Measurements from ENCODE around the gene ZNF880.
A peak's percentile ranks its signal among the peaks of the same experiment; 100 is the strongest.

- TF ChIP-seq, protein P1, sequence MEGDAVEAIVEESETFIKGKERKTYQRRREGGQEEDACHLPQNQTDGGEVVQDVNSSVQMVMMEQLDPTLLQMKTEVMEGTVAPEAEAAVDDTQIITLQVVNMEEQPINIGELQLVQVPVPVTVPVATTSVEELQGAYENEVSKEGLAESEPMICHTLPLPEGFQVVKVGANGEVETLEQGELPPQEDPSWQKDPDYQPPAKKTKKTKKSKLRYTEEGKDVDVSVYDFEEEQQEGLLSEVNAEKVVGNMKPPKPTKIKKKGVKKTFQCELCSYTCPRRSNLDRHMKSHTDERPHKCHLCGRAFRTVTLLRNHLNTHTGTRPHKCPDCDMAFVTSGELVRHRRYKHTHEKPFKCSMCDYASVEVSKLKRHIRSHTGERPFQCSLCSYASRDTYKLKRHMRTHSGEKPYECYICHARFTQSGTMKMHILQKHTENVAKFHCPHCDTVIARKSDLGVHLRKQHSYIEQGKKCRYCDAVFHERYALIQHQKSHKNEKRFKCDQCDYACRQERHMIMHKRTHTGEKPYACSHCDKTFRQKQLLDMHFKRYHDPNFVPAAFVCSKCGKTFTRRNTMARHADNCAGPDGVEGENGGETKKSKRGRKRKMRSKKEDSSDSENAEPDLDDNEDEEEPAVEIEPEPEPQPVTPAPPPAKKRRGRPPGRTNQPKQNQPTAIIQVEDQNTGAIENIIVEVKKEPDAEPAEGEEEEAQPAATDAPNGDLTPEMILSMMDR (IDR thresholded peaks at IDR 0.05; ENCODE audit: low read depth, low read length, poor library complexity, severe bottlenecking): peak; percentile 65
- no peak for TF ChIP-seq EZH2phosphoT487 (IDR thresholded peaks at IDR 0.05; ENCODE audit: borderline replicate concordance, low read length)
Observed at GRCh38 chr19:52351512-52351911, 18.2 kb upstream of the ZNF880 start.

Data from DOHH2 (cell line).